PFSK-1 (cell line): ENCODE measurements around the gene NCAPD3.

Source experiments
- FOXP2 ChIP-seq: optimal IDR thresholded peaks from 2 replicates; pipeline ENCODE3; 2011; ENCODE audit warnings: borderline replicate concordance, control low read depth, inconsistent platforms; ENCODE audit not compliant: insufficient read depth; ENCODE audit errors: extremely low read length, extremely low read depth
- POLR2AphosphoS5 ChIP-seq: IDR thresholded peaks from 2 replicates; pipeline ENCODE4 v1.6.1; 2012; ENCODE audit warnings: low read depth, mild to moderate bottlenecking, control low read depth, low read length, moderate library complexity
- SIN3A ChIP-seq: IDR thresholded peaks from 2 replicates; pipeline ENCODE4 v1.6.1; 2012; ENCODE audit warnings: mild to moderate bottlenecking, low read length, moderate library complexity, borderline replicate concordance; ENCODE audit not compliant: insufficient read depth
- TAF1 ChIP-seq: IDR thresholded peaks from 2 replicates; pipeline ENCODE4 v1.6.1; 2012; ENCODE audit warnings: low read length, control low read depth, borderline replicate concordance; ENCODE audit not compliant: insufficient read depth
- TF ChIP-seq, protein P1 (sequence below), 2 experiments: IDR thresholded peaks; 2 replicates each; pipeline versions ENCODE4 v1.6.1 to v1.8.0; 2011 to 2012; ENCODE audit warnings: low read depth in 2 of 2, low read length in 2 of 2, control low read depth in 1 of 2, inconsistent platforms in 1 of 2, mild to moderate bottlenecking in 1 of 2, moderate library complexity in 1 of 2; ENCODE audit not compliant: insufficient read depth in 1 of 2

NCAPD3 gene

DNA sequence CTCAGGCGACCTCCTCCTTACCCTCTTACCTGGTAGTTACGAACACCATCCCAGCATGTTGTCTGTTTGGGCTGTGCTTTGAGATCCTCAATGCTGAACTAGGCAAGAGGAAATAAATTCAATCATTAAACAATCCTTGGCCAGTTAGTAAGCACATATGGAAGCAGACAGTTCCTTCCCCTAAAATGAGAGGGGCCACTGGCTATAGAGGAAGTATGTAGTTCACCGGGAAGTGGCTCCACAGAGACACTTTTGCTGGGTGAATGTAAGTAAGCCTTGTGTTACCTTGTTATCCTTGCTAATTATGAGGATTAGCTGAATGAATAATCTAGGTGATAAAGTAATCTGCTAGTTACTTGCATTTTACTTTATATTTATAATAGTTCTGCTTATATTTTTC is 26.5 kb upstream of the NCAPD3 start:
- TF ChIP-seq, protein P1, sequence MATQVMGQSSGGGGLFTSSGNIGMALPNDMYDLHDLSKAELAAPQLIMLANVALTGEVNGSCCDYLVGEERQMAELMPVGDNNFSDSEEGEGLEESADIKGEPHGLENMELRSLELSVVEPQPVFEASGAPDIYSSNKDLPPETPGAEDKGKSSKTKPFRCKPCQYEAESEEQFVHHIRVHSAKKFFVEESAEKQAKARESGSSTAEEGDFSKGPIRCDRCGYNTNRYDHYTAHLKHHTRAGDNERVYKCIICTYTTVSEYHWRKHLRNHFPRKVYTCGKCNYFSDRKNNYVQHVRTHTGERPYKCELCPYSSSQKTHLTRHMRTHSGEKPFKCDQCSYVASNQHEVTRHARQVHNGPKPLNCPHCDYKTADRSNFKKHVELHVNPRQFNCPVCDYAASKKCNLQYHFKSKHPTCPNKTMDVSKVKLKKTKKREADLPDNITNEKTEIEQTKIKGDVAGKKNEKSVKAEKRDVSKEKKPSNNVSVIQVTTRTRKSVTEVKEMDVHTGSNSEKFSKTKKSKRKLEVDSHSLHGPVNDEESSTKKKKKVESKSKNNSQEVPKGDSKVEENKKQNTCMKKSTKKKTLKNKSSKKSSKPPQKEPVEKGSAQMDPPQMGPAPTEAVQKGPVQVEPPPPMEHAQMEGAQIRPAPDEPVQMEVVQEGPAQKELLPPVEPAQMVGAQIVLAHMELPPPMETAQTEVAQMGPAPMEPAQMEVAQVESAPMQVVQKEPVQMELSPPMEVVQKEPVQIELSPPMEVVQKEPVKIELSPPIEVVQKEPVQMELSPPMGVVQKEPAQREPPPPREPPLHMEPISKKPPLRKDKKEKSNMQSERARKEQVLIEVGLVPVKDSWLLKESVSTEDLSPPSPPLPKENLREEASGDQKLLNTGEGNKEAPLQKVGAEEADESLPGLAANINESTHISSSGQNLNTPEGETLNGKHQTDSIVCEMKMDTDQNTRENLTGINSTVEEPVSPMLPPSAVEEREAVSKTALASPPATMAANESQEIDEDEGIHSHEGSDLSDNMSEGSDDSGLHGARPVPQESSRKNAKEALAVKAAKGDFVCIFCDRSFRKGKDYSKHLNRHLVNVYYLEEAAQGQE (IDR thresholded peaks at IDR 0.05; ENCODE audit: insufficient read depth in 1 of 2, low read depth in 2 of 2, low read length in 2 of 2), result no peak
- TF ChIP-seq FOXP2, result no peak

DNA sequence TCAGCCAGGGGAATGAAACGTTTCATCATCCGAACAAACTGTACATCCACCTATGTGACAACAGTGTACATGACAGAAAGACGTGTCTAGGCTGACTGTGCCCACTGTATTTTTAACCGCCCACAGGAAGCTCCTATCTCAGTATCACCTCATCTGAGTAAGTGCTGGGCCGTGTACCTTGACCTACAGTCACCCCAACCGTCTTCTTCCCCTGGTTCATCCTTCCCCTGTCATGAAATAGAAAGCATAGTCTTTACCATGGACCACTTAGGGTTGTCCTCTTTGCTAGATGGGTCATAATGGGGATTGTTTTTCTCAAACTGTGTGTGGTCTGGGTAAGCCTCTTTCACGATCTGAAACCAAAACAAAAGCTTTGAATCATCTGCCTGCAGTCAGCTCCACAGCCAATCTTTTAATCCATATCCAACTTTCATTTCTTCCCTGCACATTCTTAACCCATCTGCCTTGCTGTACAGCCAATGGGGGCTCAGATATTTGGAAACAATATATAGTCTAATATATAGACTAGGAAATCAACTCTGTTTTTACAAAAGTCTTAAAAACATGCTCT is 25.2 kb upstream of the NCAPD3 start:
- TF ChIP-seq SIN3A (no peak), POLR2AphosphoS5 (no peak), FOXP2 (no peak), TAF1 (no peak)
- TF ChIP-seq, protein P1 (IDR thresholded peaks at IDR 0.05; ENCODE audit: insufficient read depth in 1 of 2, low read depth in 2 of 2, low read length in 2 of 2), result no peak

DNA sequence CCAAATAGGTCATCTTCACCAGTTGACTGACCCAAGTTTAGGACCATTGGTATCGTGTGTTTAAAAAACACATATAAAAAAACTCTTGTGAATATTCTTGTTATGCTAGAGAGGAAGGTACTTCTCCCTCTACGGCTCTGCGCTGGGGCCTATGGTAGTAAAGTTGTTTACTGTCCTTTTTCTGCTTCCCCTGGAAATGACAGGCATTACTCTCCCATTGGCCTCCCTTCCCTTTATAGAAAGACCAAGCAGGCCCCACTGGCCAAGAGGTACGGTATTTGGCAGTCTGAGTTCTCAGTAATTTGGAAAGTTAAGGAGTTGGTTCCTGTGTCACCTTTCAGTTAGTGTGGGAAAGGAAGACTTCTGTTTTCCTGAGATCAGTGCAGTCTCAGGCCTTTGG is 22.9 kb upstream of the NCAPD3 start:
- TF ChIP-seq TAF1 (no peak), SIN3A (no peak), FOXP2 (no peak)

DNA sequence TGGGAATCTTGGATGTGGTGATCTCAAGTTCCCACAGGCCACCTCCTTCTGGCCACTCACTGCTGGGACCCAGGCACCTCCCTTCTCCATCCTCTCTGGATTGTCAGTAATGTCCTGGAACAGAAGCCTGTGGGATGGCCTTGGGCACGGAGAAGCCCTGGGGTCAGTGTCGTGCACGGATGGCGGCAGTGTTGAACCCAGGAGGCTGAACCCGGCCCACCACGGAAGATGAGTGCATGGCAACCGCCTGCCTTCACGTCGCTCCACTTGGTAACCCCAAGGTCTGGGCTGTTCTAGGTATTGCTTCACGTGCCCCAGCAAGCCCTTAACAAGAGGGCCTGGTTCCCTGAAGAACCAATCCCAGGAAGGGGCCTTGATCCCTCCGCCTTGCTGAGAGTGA is 22.3 kb upstream of the NCAPD3 start:
- no peak for TF ChIP-seq SIN3A
- TF ChIP-seq FOXP2, result no peak
- TF ChIP-seq, protein P1 (IDR thresholded peaks at IDR 0.05; ENCODE audit: insufficient read depth in 1 of 2, low read depth in 2 of 2, low read length in 2 of 2), result no peak
- no peak for TF ChIP-seq TAF1
- TF ChIP-seq POLR2AphosphoS5, result no peak

DNA sequence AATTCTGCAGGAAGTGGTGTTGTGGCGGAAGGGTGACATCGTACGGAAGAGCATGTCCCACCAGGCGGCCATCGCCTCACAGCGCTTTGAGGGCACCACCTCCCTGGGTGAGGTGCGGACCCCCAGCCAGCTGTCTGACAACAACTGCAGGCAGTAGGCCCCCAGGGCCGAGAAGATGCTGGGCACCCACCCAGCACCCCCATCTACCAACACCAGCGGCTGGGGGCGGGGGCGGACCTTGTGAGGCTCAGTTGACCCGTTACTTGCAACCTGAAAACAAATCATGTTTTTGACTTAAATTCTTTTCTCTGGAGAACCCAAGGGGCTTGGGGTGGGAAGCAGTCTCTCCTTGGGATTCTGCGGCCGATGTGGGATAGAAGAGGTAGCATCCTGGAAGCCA is 21.7 kb upstream of the NCAPD3 start:
- TF ChIP-seq FOXP2 (no peak), SIN3A (no peak), TAF1 (no peak), POLR2AphosphoS5 (no peak)
- TF ChIP-seq, protein P1 (IDR thresholded peaks at IDR 0.05; ENCODE audit: insufficient read depth in 1 of 2, low read depth in 2 of 2, low read length in 2 of 2), result no peak
